A549 (cell line): ENCODE data around the gene DNAJC19. TPM values are rescaled to one million over a fixed set of nuclear protein-coding genes. Genes with fewer than 3 reads are reported as not detected.

Source experiments
- ATAC-seq, 2 experiments: fragments of 200-7000 bp in 1 of 2; fragments of >200 bp in 1 of 2; cut with Nextera tagmentation in 1 of 2; cut with Tn5 transposase in 1 of 2; 3 replicates each; pipeline versions ENCODE4 v1.8.0 to v1.9.1; 2018 to 2020; ENCODE audit warnings: mild to moderate bottlenecking in 1 of 2, moderate library complexity in 1 of 2
- CTCF ChIA-PET: fragments of 300-600 bp; sonication (Branson Sonifier 250); formaldehyde crosslinking; extraction: SDS; loops from one replicate; lab custom pipeline; 2021; ENCODE audit warnings: antibody characterized with exemption, inconsistent platforms; lab: Yijun Ruan, JAX
- POLR2A ChIA-PET: fragments of 350-600 bp; formaldehyde crosslinking; extraction: SDS; loops from one replicate; lab custom pipeline; 2021; ENCODE audit warnings: antibody characterized with exemption, inconsistent platforms; lab: Yijun Ruan, JAX
- DNase-seq, 2 experiments: peaks; one replicate each; pipeline versions ENCODE4 v3.0.0 to v3.0.0-alpha.2; 2011 to 2016; ENCODE audit warnings: low read depth in 1 of 2, low spot score in 1 of 2
- FAIRE-seq: peaks from 2 replicates; lab custom pipeline; 2011; peaks lifted over from hg19 to GRCh38; lab: Jason Lieb, UNC
- H3K27ac ChIP-seq, 2 experiments: fragments of >200 bp; sonication (Bioruptor Twin); formaldehyde crosslinking; 3 replicates each; pipeline ENCODE4 v1.5.1; 2016 to 2017
- H3K4me1 ChIP-seq: fragments of >200 bp; sonication (Bioruptor Twin); formaldehyde crosslinking; 3 replicates; pipeline ENCODE4 v1.6.1; 2016
- H3K4me2 ChIP-seq: fragments of >200 bp; sonication (Bioruptor Twin); formaldehyde crosslinking; 3 replicates; pipeline ENCODE4 v1.6.1; 2016
- H3K4me3 ChIP-seq: fragments of >200 bp; sonication (Bioruptor Twin); formaldehyde crosslinking; 3 replicates; pipeline ENCODE4 v1.5.1; 2016
- H3K9me3 ChIP-seq: fragments of >200 bp; sonication (Bioruptor Twin); formaldehyde crosslinking; 3 replicates; pipeline ENCODE4 v1.6.1; 2016
- ATOH8 ChIP-seq: fragments of 250-450 bp; sonication (Bioruptor Pico); IDR thresholded peaks from 2 replicates; pipeline ENCODE4 v1.5.0; 2020; ENCODE audit warnings: low read depth, mild to moderate bottlenecking, moderate library complexity
- CBX8 ChIP-seq: fragments of 200-600 bp; sonication (generic); IDR thresholded peaks from 2 replicates; pipeline ENCODE4 v1.6.1; 2016
- CHD2 ChIP-seq: fragments of 150-350 bp; IDR thresholded peaks from 2 replicates; pipeline ENCODE4 v1.6.1; 2014; ENCODE audit warnings: low read length; ENCODE audit not compliant: partially characterized antibody
- E2F6 ChIP-seq: IDR thresholded peaks from 2 replicates; pipeline ENCODE4 v1.6.1; 2012; ENCODE audit warnings: low read depth, borderline replicate concordance
- EHF ChIP-seq: fragments of 250-450 bp; sonication (Bioruptor Pico); IDR thresholded peaks from 2 replicates; pipeline ENCODE4 v1.5.0; 2020; ENCODE audit warnings: mild to moderate bottlenecking
- EHMT2 ChIP-seq: fragments of 200-600 bp; sonication (generic); IDR thresholded peaks from 2 replicates; pipeline ENCODE4 v1.6.1; 2016; ENCODE audit warnings: antibody characterized with exemption, low read depth, mild to moderate bottlenecking, moderate library complexity
- EP300 ChIP-seq, 2 experiments: fragments of >200 bp; sonication (Bioruptor Twin); formaldehyde crosslinking; IDR thresholded peaks; 2 replicates in 1 of 2; 3 replicates in 1 of 2; pipeline ENCODE4 v1.6.1; 2016 to 2017
- FOSB ChIP-seq: fragments of 250-450 bp; sonication (Bioruptor Pico); IDR thresholded peaks from 2 replicates; pipeline ENCODE4 v1.5.0; 2020; ENCODE audit warnings: mild to moderate bottlenecking, moderate library complexity
- HMGXB4 ChIP-seq: fragments of 250-450 bp; sonication (Bioruptor Pico); IDR thresholded peaks from 2 replicates; pipeline ENCODE4 v1.5.0; 2021; ENCODE audit warnings: mild to moderate bottlenecking, moderate library complexity, borderline replicate concordance
- HOXB5 ChIP-seq: fragments of 250-450 bp; sonication (Bioruptor Pico); IDR thresholded peaks from 2 replicates; pipeline ENCODE4 v1.5.0; 2020; ENCODE audit warnings: mild to moderate bottlenecking, moderate library complexity
- KDM5A ChIP-seq: fragments of 200-600 bp; sonication (generic); IDR thresholded peaks from 2 replicates; pipeline ENCODE4 v1.6.1; 2016; ENCODE audit warnings: antibody characterized with exemption, mild to moderate bottlenecking
- MAFK ChIP-seq: fragments of 450-650 bp; IDR thresholded peaks from 2 replicates; pipeline ENCODE4 v1.6.1; 2014; ENCODE audit not compliant: partially characterized antibody
- MAX ChIP-seq: IDR thresholded peaks from 2 replicates; pipeline ENCODE4 v1.6.1; 2012
- MAZ ChIP-seq: fragments of 150-350 bp; IDR thresholded peaks from 2 replicates; pipeline ENCODE4 v1.6.1; 2014; ENCODE audit warnings: antibody characterized with exemption, low read depth, low read length, borderline replicate concordance
- NR3C1 ChIP-seq: fragments of >200 bp; sonication (Bioruptor Twin); formaldehyde crosslinking; IDR thresholded peaks from 3 replicates; pipeline ENCODE4 v1.6.1; 2017
- PBX3 ChIP-seq: IDR thresholded peaks from 2 replicates; pipeline ENCODE4 v1.6.1; 2012
- RAD21 ChIP-seq, 2 experiments: fragments of >200 bp in 1 of 2; sonication (Bioruptor Twin) in 1 of 2; formaldehyde crosslinking in 1 of 2; IDR thresholded peaks in 1 of 2; conservative IDR thresholded peaks in 1 of 2; 2 replicates in 1 of 2; 3 replicates in 1 of 2; pipeline ENCODE4 v1.6.1; 2012 to 2018; ENCODE audit warnings: inconsistent platforms in 1 of 2
- RCOR1 ChIP-seq: fragments of 150-350 bp; IDR thresholded peaks from 2 replicates; pipeline ENCODE4 v1.6.1; 2014; ENCODE audit warnings: antibody characterized with exemption, low read length, low read depth
- ZC3H11A ChIP-seq: fragments of 450-650 bp; IDR thresholded peaks from 2 replicates; pipeline ENCODE4 v1.6.1; 2014; ENCODE audit warnings: antibody characterized with exemption, mild to moderate bottlenecking
- ZSCAN20 ChIP-seq: fragments of 250-450 bp; sonication (Bioruptor Pico); IDR thresholded peaks from 2 replicates; pipeline ENCODE4 v1.8.0; 2022; ENCODE audit warnings: mild to moderate bottlenecking, moderate library complexity
- WGBS: methylation state at CpG from one replicate; pipeline ENCODE4 v1.1.6; 2017; ENCODE audit errors: missing lambda C conversion rate; 5-methylcytosine and 5-hydroxymethylcytosine counted together
- polyA plus RNA-seq, 4 experiments: library from polyadenylated mRNA; depleted of rRNA in 3 of 4; stranded (reverse); fragments of >200 nt; fragmentation: RNase III in 1 of 4; extraction: RNeasy Plus Mini Kit Qiagen cat#74134 plus additional on column Dnase treatment in 1 of 4; gene quantifications; 2 replicates in 3 of 4; 3 replicates in 1 of 4; pipeline ENCODE4 v1.2.3, GENCODE V29; 2011 to 2017

Gene DNAJC19
- polyA plus RNA-seq, 2 of the 4 experiments (the other 2 are of a cell fraction) = 27.7 to 36.8 TPM

GRCh38 chr3:180947761-180948390 is 41.7 kb downstream of the DNAJC19 start:
- Histone ChIP-seq H3K4me1 (no peaks in the 10 kb centered on the region; the same call in 2 of the 3 replicates), H3K9me3 (no peaks in the 10 kb centered on the region), H3K4me2 (no peak overlapping the region), H3K4me3 (no peak overlapping the region), H3K27ac (no peak overlapping the region)
- ATAC-seq = no peak
- POLR2A ChIA-PET = no interaction called here
- WGBS = 88% methylated on average over 4 of the region's 4 CpGs
- TF ChIP-seq RAD21 (conservative IDR thresholded peaks at IDR 0.05 in 1 of 2, IDR thresholded peaks at IDR 0.05 in 1 of 2) (no peak), EP300 (IDR thresholded peaks at IDR 0.05) (no peak), MAFK (no peak), ATOH8 (CRISPR knock-in tag) (no peak), HOXB5 (CRISPR knock-in tag) (no peak), ZC3H11A (no peak), HMGXB4 (CRISPR knock-in tag) (no peak)
- CTCF ChIA-PET = interaction anchor here (1.1 kb wide), 1 partner anchor 14 kb away, joined by 3 read pairs; no protein-coding TSS in a partner anchor
- DNase-seq = no peak
- FAIRE-seq = no peak

- Histone ChIP-seq H3K27ac (no peak overlapping the region), H3K9me3 (no peaks in the 10 kb centered on the region), H3K4me1 (no peaks in the 10 kb centered on the region), H3K4me3 (no peak overlapping the region), H3K4me2 (no peak overlapping the region)
- CTCF ChIA-PET = no interaction called here
- TF ChIP-seq ZSCAN20 (no peak), KDM5A (no peak), FOSB (CRISPR knock-in tag) (no peak), RCOR1 (no peak), CHD2 (no peak), CBX8 (no peak), EHF (CRISPR knock-in tag) (no peak), HOXB5 (CRISPR knock-in tag) (no peak), EHMT2 (no peak), MAX (no peak), E2F6 (no peak), NR3C1 (no peak), PBX3 (no peak), MAZ (no peak), HMGXB4 (CRISPR knock-in tag) (no peak)
- FAIRE-seq (no peak), DNase-seq (no peak), ATAC-seq (no peak)
- POLR2A ChIA-PET = no interaction called here
- 91% methylated on average over 5 of the region's 5 CpGs for WGBS
Measured at GRCh38 chr3:180940826-180941225, 48.7 kb downstream of the DNAJC19 start.
